Fibroblast of lung (primary cell): ENCODE measurements around the gene FAM53B. TPM values are rescaled to one million over a fixed set of nuclear protein-coding genes. Genes with fewer than 3 reads are reported as not detected.

Experiments
- DNase-seq, 2 donors: peaks; one replicate each; pipeline versions ENCODE4 v3.0.0 to v3.0.0-alpha.2; 2010; ENCODE audit warnings: low read depth in 2 of 2
- H2AFZ ChIP-seq: 2 replicates; pipeline ENCODE4 v1.5.1; 2012; ENCODE audit warnings: low read length, control low read depth, inconsistent platforms
- H3K27ac ChIP-seq: 2 replicates; pipeline ENCODE4 v1.5.1; 2011; ENCODE audit warnings: low read length, control low read depth; ENCODE audit not compliant: insufficient read depth
- H3K27me3 ChIP-seq: 2 replicates; pipeline ENCODE4 v1.5.1; 2011; ENCODE audit warnings: mild to moderate bottlenecking, low read length; ENCODE audit not compliant: control insufficient read depth, insufficient read depth
- H3K36me3 ChIP-seq: 2 replicates; pipeline ENCODE4 v1.5.1; 2011; ENCODE audit warnings: low read length; ENCODE audit not compliant: control insufficient read depth, insufficient read depth
- H3K4me1 ChIP-seq: 2 replicates; pipeline ENCODE4 v1.5.1; 2011; ENCODE audit warnings: low read length; ENCODE audit not compliant: control insufficient read depth, insufficient read depth; ENCODE audit errors: extremely low read depth
- H3K4me2 ChIP-seq: 2 replicates; pipeline ENCODE4 v1.5.1; 2011; ENCODE audit warnings: low read length, control low read depth; ENCODE audit not compliant: insufficient read depth; ENCODE audit errors: extremely low read depth
- H3K4me3 ChIP-seq, 4 experiments: fragments of 200-600 bp in 1 of 4; sonication (generic) in 1 of 4; replicated peaks in 1 of 4; 2 replicates each; pipeline ENCODE4 v1.5.1; 2011 to 2016; ENCODE audit warnings: low read length in 4 of 4, low read depth in 3 of 4, mild to moderate bottlenecking in 3 of 4, control low read depth in 2 of 4, inconsistent platforms in 1 of 4, mixed read lengths in 1 of 4; ENCODE audit not compliant: insufficient read depth in 1 of 4; ENCODE audit errors: control extremely low read depth in 1 of 4
- H3K79me2 ChIP-seq: 2 replicates; pipeline ENCODE4 v1.5.1; 2012; ENCODE audit warnings: mild to moderate bottlenecking, low read length, inconsistent platforms; ENCODE audit not compliant: control insufficient read depth, insufficient read depth
- H3K9ac ChIP-seq: 2 replicates; pipeline ENCODE4 v1.5.1; 2011; ENCODE audit warnings: mild to moderate bottlenecking, low read length, control low read depth; ENCODE audit not compliant: insufficient read depth
- H3K9me3 ChIP-seq: 2 replicates; pipeline ENCODE4 v1.5.1; 2012; ENCODE audit warnings: low read depth, low read length; ENCODE audit not compliant: control insufficient read depth, insufficient read depth
- H4K20me1 ChIP-seq: 2 replicates; pipeline ENCODE4 v1.5.1; 2011; ENCODE audit warnings: low read length; ENCODE audit not compliant: control insufficient read depth, insufficient read depth; ENCODE audit errors: extremely low read depth
- CTCF ChIP-seq, 2 donors: IDR thresholded peaks in 1 of 2; conservative IDR thresholded peaks in 1 of 2; 1 replicate in 1 of 2; 2 replicates in 1 of 2; pipeline ENCODE4 v1.5.1; 2011 to 2012; ENCODE audit warnings: low read length in 2 of 2, control low read depth in 1 of 2, inconsistent platforms in 1 of 2, low read depth in 1 of 2, mild to moderate bottlenecking in 1 of 2
- EZH2 ChIP-seq: IDR thresholded peaks from 2 replicates; pipeline ENCODE4 v1.5.1; 2012; ENCODE audit warnings: low read length, control low read depth, mild to moderate bottlenecking; ENCODE audit errors: missing control alignments
- polyA plus RNA-seq, 2 donors: library from polyadenylated mRNA; depleted of rRNA in 1 of 2; stranded (reverse) in 1 of 2; unstranded in 1 of 2; fragments of >200 nt; gene quantifications; 2 replicates each; pipeline ENCODE4 v1.2.1, GENCODE V29; 2011 to 2012; ENCODE audit warnings: missing spikeins in 1 of 2
- total RNA-seq: library from RNA; depleted of rRNA; stranded (reverse); fragments of >200 nt; gene quantifications from 2 replicates; pipeline ENCODE4 v1.2.1, GENCODE V29; 2014

The FAM53B gene
- total and polyA plus RNA-seq, 2 donors (not counting 1 experiment from before 2014, with no cell fraction given): 2.2 to 11.7 TPM

GRCh38 chr10:124695259-124695658 lies 48.9 kb downstream of the FAM53B start:
- Histone ChIP-seq H3K27me3 (no peaks in the 10 kb centered on the region), H3K9ac (no peak overlapping the region), H2AFZ (no peak overlapping the region), H3K36me3 (no peaks in the 10 kb centered on the region), H3K4me3 (no peak overlapping the region), H3K9me3 (no peaks in the 10 kb centered on the region), H3K27ac (no peak overlapping the region), H3K4me1 (no peaks in the 10 kb centered on the region), H3K4me2 (no peak overlapping the region), H4K20me1 (no peaks in the 10 kb centered on the region), H3K79me2 (no peaks in the 10 kb centered on the region)
- TF ChIP-seq EZH2 (no peak), CTCF (conservative IDR thresholded peaks at IDR 0.05 in 1 of 2, IDR thresholded peaks at IDR 0.05 in 1 of 2; ENCODE audit: low read depth in 1 of 2, low read length in 2 of 2) (no peak)
- no peak for DNase-seq

- H3K4me3 ChIP-seq: no peak overlapping the region
- H3K9me3 ChIP-seq: no peaks in the 10 kb centered on the region
- no peaks in the 10 kb centered on the region for H4K20me1 ChIP-seq
- H3K4me2 ChIP-seq: no peak overlapping the region
- no peak overlapping the region for H3K9ac ChIP-seq
- no peaks in the 10 kb centered on the region for H3K79me2 ChIP-seq
- DNase-seq: no peak
- H2AFZ ChIP-seq: no peak overlapping the region
- no peaks in the 10 kb centered on the region for H3K4me1 ChIP-seq
- TF ChIP-seq EZH2 (no peak), CTCF (conservative IDR thresholded peaks at IDR 0.05 in 1 of 2, IDR thresholded peaks at IDR 0.05 in 1 of 2; ENCODE audit: low read depth in 1 of 2, low read length in 2 of 2) (no peak)
- H3K27ac ChIP-seq: no peak overlapping the region
- H3K27me3 ChIP-seq: no peaks in the 10 kb centered on the region
- H3K36me3 ChIP-seq: no peaks in the 10 kb centered on the region
Measured at GRCh38 chr10:124694481-124695220, 49.5 kb downstream of the FAM53B start.

GRCh38 chr10:124693801-124694416 lies 50.3 kb downstream of the FAM53B start:
- no peaks in the 10 kb centered on the region for H3K27me3 ChIP-seq
- H2AFZ ChIP-seq: no peak overlapping the region
- H3K9me3 ChIP-seq: no peaks in the 10 kb centered on the region
- no peak overlapping the region for H3K4me3 ChIP-seq
- DNase-seq: no peak
- no peak overlapping the region for H3K27ac ChIP-seq
- H3K36me3 ChIP-seq: no peaks in the 10 kb centered on the region
- TF ChIP-seq EZH2: no peak
- no peak for TF ChIP-seq CTCF (conservative IDR thresholded peaks at IDR 0.05 in 1 of 2, IDR thresholded peaks at IDR 0.05 in 1 of 2; ENCODE audit: low read depth in 1 of 2, low read length in 2 of 2)
- no peaks in the 10 kb centered on the region for H3K79me2 ChIP-seq
- H3K4me2 ChIP-seq: no peak overlapping the region
- H4K20me1 ChIP-seq: no peaks in the 10 kb centered on the region
- H3K4me1 ChIP-seq: no peaks in the 10 kb centered on the region
- H3K9ac ChIP-seq: no peak overlapping the region
